Ovary (tissue), 9 donors: ENCODE measurements around the gene IGSF21. TPM values are rescaled to one million over a fixed set of nuclear protein-coding genes. Genes with fewer than 3 reads are reported as not detected.

Source experiments
- DNase-seq, 5 donors: peaks; one replicate each; pipeline ENCODE4 v3.0.0-alpha.2; 2019 to 2020
- H3K27ac ChIP-seq, 2 donors: fragments of 200-600 bp; one replicate each; pipeline versions ENCODE4 v1.5.1 to v1.8.0; 2019 to 2022
- H3K27me3 ChIP-seq: fragments of 200-600 bp; one replicate; pipeline ENCODE4 v1.8.0; 2022
- H3K36me3 ChIP-seq: fragments of 200-600 bp; sonication (generic); one replicate; pipeline ENCODE4 v1.5.1; 2019
- H3K4me1 ChIP-seq: one replicate; pipeline ENCODE4 v1.8.1; 2013; ENCODE audit warnings: mild to moderate bottlenecking, moderate library complexity; ENCODE audit not compliant: insufficient read depth
- H3K4me3 ChIP-seq: fragments of 200-600 bp; sonication (generic); one replicate; pipeline ENCODE4 v1.5.1; 2017
- H3K9me3 ChIP-seq, 2 donors: fragments of 200-600 bp in 1 of 2; sonication (generic) in 1 of 2; one replicate each; pipeline versions ENCODE4 v1.5.1 to v1.8.1; 2013 to 2019; ENCODE audit warnings: mild to moderate bottlenecking in 1 of 2, moderate library complexity in 1 of 2
- EP300 ChIP-seq: sonication (generic); formaldehyde crosslinking; IDR thresholded peaks from one replicate; pipeline ENCODE4 v1.6.1; 2017; ENCODE audit warnings: antibody characterized with exemption
- POLR2A ChIP-seq: fragments of 450-650 bp; IDR thresholded peaks from one replicate; pipeline ENCODE4 v1.6.1; 2017; ENCODE audit warnings: antibody characterized with exemption, mild to moderate bottlenecking, moderate library complexity
- WGBS, 3 donors: extraction: QIAGEN DNeasy Blood & Tissue Kit in 1 of 3; methylation state at CpG; one replicate each; pipeline versions ENCODE4 v1.1.5 to v1.1.7; 2013 to 2017; 5-methylcytosine and 5-hydroxymethylcytosine counted together
- intact Hi-C, 4 donors: fragments of 100-400 bp; cut with DNase I; formaldehyde crosslinking; loops; one replicate each; pipeline versions ENCODE4 v1.11.0 to v1.15.1; 2022 to 2023
- polyA plus RNA-seq, 2 donors: library from polyadenylated mRNA; stranded (reverse); fragments of 200-250 nt in 1 of 2; fragments of 350-450 nt in 1 of 2; fragmentation: Illumina TruSeq in 1 of 2; extraction: RNeasy Lipid Tissue Mini Kit (QIAGEN cat#74804) in 1 of 2; gene quantifications; one replicate each; pipeline ENCODE4 v1.2.3, GENCODE V29; 2013 to 2014
- total RNA-seq, 7 donors: library from RNA; depleted of rRNA in 2 of 7; stranded (reverse); fragments of >200 nt in 2 of 7; fragmentation: NEBNext Ultra II Directional in 3 of 7; extraction: Animal tissue kit (Norgen Biotek cat#: 25700) in 3 of 7; gene quantifications; one replicate each; pipeline versions ENCODE4 v1.1.0 to v1.2.4, GENCODE V29; 2016 to 2023
- TF ChIP-seq, protein P1 (sequence below), 3 donors: fragments of 450-650 bp in 2 of 3; fragments of 200-600 bp in 1 of 3; IDR thresholded peaks; one replicate each; pipeline versions ENCODE4 v1.5.1 to v1.8.0; 2016 to 2022; ENCODE audit warnings: antibody characterized with exemption in 3 of 3, mild to moderate bottlenecking in 1 of 3
- donor health status: DM: no; HTN: no; CAD: no; lungs with moderate emphysema.
- donor health status: DM: no; HTN: no; CAD: no.
- donor health status: Bipolar disorder and iron deficiency.
- donor health status: DM: yes; HTN: yes; CAD: no.
- donor health status: DM: no; HTN: no; CAD: no.
- donor health status: DM: yes; HTN: yes; CAD: no.

The IGSF21 gene
- total and polyA plus RNA-seq, 9 donors = 0.24 to 4.5 (median 1.3) TPM

DNA sequence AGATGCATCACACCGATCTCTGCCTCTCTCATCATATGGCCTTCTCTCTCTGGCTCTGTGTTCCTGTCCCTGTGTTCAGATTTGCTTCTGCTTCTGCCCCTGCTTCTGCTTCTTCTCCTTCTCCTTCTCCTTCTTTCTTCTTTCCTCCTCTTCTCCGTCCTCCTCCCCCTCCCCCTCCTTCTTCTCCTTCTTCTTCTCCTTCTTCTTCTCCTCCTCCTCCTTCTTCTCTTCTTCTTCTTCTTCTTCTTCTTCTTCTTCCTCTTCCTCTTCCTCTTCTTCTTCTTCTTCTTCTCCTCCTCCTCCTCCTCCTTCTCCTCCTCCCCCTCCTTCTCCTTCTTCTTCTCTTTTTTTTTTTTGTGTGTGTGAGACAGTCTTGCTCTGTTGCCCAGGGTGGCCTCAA, 233.2 kb downstream of the IGSF21 start:
- intact Hi-C loops = no loop called here
- no peak overlapping the region for H3K4me3 ChIP-seq
- TF ChIP-seq, protein P1, sequence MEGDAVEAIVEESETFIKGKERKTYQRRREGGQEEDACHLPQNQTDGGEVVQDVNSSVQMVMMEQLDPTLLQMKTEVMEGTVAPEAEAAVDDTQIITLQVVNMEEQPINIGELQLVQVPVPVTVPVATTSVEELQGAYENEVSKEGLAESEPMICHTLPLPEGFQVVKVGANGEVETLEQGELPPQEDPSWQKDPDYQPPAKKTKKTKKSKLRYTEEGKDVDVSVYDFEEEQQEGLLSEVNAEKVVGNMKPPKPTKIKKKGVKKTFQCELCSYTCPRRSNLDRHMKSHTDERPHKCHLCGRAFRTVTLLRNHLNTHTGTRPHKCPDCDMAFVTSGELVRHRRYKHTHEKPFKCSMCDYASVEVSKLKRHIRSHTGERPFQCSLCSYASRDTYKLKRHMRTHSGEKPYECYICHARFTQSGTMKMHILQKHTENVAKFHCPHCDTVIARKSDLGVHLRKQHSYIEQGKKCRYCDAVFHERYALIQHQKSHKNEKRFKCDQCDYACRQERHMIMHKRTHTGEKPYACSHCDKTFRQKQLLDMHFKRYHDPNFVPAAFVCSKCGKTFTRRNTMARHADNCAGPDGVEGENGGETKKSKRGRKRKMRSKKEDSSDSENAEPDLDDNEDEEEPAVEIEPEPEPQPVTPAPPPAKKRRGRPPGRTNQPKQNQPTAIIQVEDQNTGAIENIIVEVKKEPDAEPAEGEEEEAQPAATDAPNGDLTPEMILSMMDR (IDR thresholded peaks at IDR 0.05) = no peak
- TF ChIP-seq EP300 = no peak
- TF ChIP-seq POLR2A = no peak
- no peaks in the 10 kb centered on the region for H3K36me3 ChIP-seq
- H3K9me3 ChIP-seq = no peaks in the 10 kb centered on the region
- 57 to 80% (median 63%) methylated on average over 2 of the region's 2 CpGs for WGBS, 3 donors
- no peak for DNase-seq
- no peak overlapping the region for H3K27ac ChIP-seq
- H3K27me3 ChIP-seq = no peaks in the 10 kb centered on the region
- H3K4me1 ChIP-seq = no peaks in the 10 kb centered on the region

DNA sequence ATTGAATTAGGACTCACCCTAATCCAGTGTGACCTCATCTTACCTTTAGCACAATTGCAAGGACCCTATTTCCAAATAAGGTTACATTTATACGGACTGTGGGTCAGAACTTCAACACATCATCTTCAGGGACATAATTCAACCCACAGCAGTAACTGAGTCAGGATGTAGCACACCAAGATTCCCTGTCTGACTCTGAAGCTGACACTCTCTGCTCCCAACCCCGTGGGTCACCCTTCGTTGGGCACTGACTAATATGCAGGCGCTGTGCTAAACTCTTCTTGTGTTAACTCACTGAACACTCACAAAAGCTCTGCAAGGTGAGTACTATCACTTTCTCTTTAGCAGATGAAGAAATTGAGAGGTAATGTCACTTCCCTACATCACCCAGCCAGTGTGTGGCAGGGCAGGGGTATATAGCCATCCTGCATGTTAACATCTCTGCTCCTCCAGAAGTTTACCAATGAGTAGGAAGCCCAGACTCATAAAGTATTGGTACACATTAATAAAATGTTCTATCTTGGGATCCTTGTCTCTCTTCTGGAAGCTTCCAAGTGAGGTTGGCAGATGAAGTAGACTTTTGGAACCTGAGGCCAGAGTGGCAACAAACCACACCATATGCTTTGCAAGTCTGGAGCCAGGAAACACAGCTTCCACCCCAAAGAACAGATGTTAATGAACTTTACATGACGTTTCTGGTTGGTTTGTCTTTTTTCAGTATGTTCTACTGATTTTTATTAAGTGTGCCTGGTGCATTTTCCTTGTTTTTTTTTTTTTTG, 233.9 kb downstream of the IGSF21 start:
- H3K4me1 ChIP-seq = no peaks in the 10 kb centered on the region
- H3K9me3 ChIP-seq = no peaks in the 10 kb centered on the region
- TF ChIP-seq POLR2A (no peak), EP300 (no peak)
- TF ChIP-seq, protein P1 (IDR thresholded peaks at IDR 0.05) = no peak
- H3K27me3 ChIP-seq = no peaks in the 10 kb centered on the region
- H3K36me3 ChIP-seq = no peaks in the 10 kb centered on the region
- no peak overlapping the region for H3K27ac ChIP-seq
- 70 to 74% (median 72%) methylated on average over 5 of the region's 5 CpGs for WGBS, 3 donors
- intact Hi-C loops = no loop called here
- no peak for DNase-seq
- no peak overlapping the region for H3K4me3 ChIP-seq

- WGBS, 3 donors = 78 to 86% (median 86%) methylated on average over 4 of the region's 4 CpGs
- Histone ChIP-seq H3K9me3 (no peaks in the 10 kb centered on the region), H3K27me3 (no peaks in the 10 kb centered on the region), H3K4me1 (no peaks in the 10 kb centered on the region), H3K27ac (no peak overlapping the region), H3K36me3 (no peaks in the 10 kb centered on the region), H3K4me3 (no peak overlapping the region)
- no peak for DNase-seq
- TF ChIP-seq, protein P1 (IDR thresholded peaks at IDR 0.05) = no peak
- TF ChIP-seq POLR2A (no peak), EP300 (no peak)
- intact Hi-C loops = no loop called here
Measured at GRCh38 chr1:18342744-18343143, 235.1 kb downstream of the IGSF21 start.

GRCh38 chr1:18343581-18343980, 236.0 kb downstream of the IGSF21 start:
- H3K27ac ChIP-seq = no peak overlapping the region
- intact Hi-C loops = no loop called here
- H3K4me3 ChIP-seq = no peak overlapping the region
- 78 to 87% (median 78%) methylated on average over 5 of the region's 5 CpGs for WGBS, 3 donors
- no peaks in the 10 kb centered on the region for H3K36me3 ChIP-seq
- no peak for DNase-seq
- no peaks in the 10 kb centered on the region for H3K27me3 ChIP-seq
- H3K4me1 ChIP-seq = no peaks in the 10 kb centered on the region
- no peak for TF ChIP-seq POLR2A
- TF ChIP-seq, protein P1 (IDR thresholded peaks at IDR 0.05) = no peak
- no peak for TF ChIP-seq EP300
- no peaks in the 10 kb centered on the region for H3K9me3 ChIP-seq
